GM23338 (cell line): ENCODE data around the gene ALDH16A1. TPM values are rescaled to one million over a fixed set of nuclear protein-coding genes. Genes with fewer than 3 reads are reported as not detected.

Experiments used
- ATAC-seq: fragments of 200-7000 bp; cut with Tn5 transposase; 3 replicates; pipeline ENCODE4 v1.9.1; 2020
- DNase-seq: peaks from one replicate; pipeline ENCODE4 v3.0.0-alpha.2; 2015; ENCODE audit warnings: low spot score
- H2AFZ ChIP-seq: fragments of 200-600 bp; sonication (generic); 2 replicates; pipeline ENCODE4 v1.8.0; 2016; ENCODE audit warnings: antibody characterized with exemption, mild to moderate bottlenecking, moderate library complexity
- H3F3A ChIP-seq: fragments of 200-600 bp; sonication (generic); replicated peaks from 2 replicates; pipeline ENCODE4 v1.8.0; 2017; ENCODE audit warnings: antibody characterized with exemption, mixed run types, low read depth
- H3K27ac ChIP-seq: fragments of 200-600 bp; sonication (generic); 2 replicates; pipeline ENCODE4 v1.6.1; 2016; ENCODE audit warnings: low read depth
- H3K27me3 ChIP-seq: fragments of 200-600 bp; sonication (generic); 2 replicates; pipeline ENCODE4 v1.8.0; 2016; ENCODE audit warnings: mild to moderate bottlenecking, mixed run types, moderate library complexity; ENCODE audit not compliant: insufficient read depth
- H3K36me3 ChIP-seq: fragments of 200-600 bp; sonication (generic); 2 replicates; pipeline ENCODE4 v1.8.0; 2016; ENCODE audit warnings: mild to moderate bottlenecking; ENCODE audit not compliant: insufficient read depth
- H3K4me1 ChIP-seq: fragments of 200-600 bp; sonication (generic); 2 replicates; pipeline ENCODE4 v1.8.0; 2016; ENCODE audit warnings: mild to moderate bottlenecking, moderate library complexity; ENCODE audit not compliant: insufficient read depth
- H3K4me2 ChIP-seq: fragments of 200-600 bp; sonication (generic); 2 replicates; pipeline ENCODE4 v1.7.1; 2017; ENCODE audit warnings: mixed run types
- H3K4me3 ChIP-seq: fragments of 200-600 bp; sonication (generic); 2 replicates; pipeline ENCODE4 v1.6.1; 2016; ENCODE audit warnings: mixed run types
- H3K79me2 ChIP-seq: fragments of 200-600 bp; sonication (generic); replicated peaks from 2 replicates; pipeline ENCODE4 v1.8.0; 2017; ENCODE audit warnings: mild to moderate bottlenecking; ENCODE audit not compliant: insufficient read depth
- H3K9me2 ChIP-seq: fragments of 200-600 bp; sonication (generic); 2 replicates; pipeline ENCODE4 v1.8.0; 2017; ENCODE audit not compliant: insufficient read depth
- H4K20me1 ChIP-seq: fragments of 200-600 bp; sonication (generic); replicated peaks from 2 replicates; pipeline ENCODE4 v1.8.0; 2017; ENCODE audit warnings: mild to moderate bottlenecking; ENCODE audit not compliant: insufficient read depth
- H3K27ac Mint-ChIP-seq: 2 replicates; pipeline ENCODE4 v1.8.0; 2020; ENCODE audit warnings: inconsistent platforms, mild to moderate bottlenecking, moderate library complexity, mixed read lengths
- H3K27me3 Mint-ChIP-seq: 3 replicates; pipeline ENCODE4 v1.8.0; 2022; ENCODE audit warnings: low read depth, mild to moderate bottlenecking, moderate library complexity, mixed read lengths, inconsistent platforms; ENCODE audit not compliant: insufficient read depth, poor library complexity
- H3K36me3 Mint-ChIP-seq: 3 replicates; pipeline ENCODE4 v1.8.0; 2021; ENCODE audit warnings: low read depth, mild to moderate bottlenecking, inconsistent platforms, moderate library complexity, mixed read lengths
- H3K4me1 Mint-ChIP-seq: 3 replicates; pipeline ENCODE4 v1.8.0; 2020; ENCODE audit warnings: mild to moderate bottlenecking, inconsistent platforms, mixed read lengths
- H3K4me3 Mint-ChIP-seq: 3 replicates; pipeline ENCODE4 v1.8.0; 2021; ENCODE audit warnings: moderate library complexity, mild to moderate bottlenecking, inconsistent platforms, mixed read lengths
- H3K9me3 Mint-ChIP-seq: 3 replicates; pipeline ENCODE4 v1.8.0; 2020; ENCODE audit warnings: moderate library complexity, mild to moderate bottlenecking, inconsistent platforms, mixed read lengths
- CREB1 ChIP-seq: fragments of 250-450 bp; sonication (Bioruptor Pico); IDR thresholded peaks from 2 replicates; pipeline ENCODE4 v1.5.0; 2020; ENCODE audit warnings: low read depth, mild to moderate bottlenecking, moderate library complexity
- CTCF ChIP-seq, 2 experiments: fragments of 200-600 bp in 1 of 2; sonication (generic) in 1 of 2; conservative IDR thresholded peaks; 2 replicates each; pipeline versions ENCODE4 v1.5.1 to v1.6.1; 2016 to 2017; ENCODE audit warnings: antibody characterized with exemption in 2 of 2, low read depth in 2 of 2, mild to moderate bottlenecking in 2 of 2, moderate library complexity in 1 of 2
- ETS1 ChIP-seq: IDR thresholded peaks from 2 replicates; pipeline ENCODE4 v1.6.1; 2016; ENCODE audit warnings: antibody characterized with exemption
- EZH2 ChIP-seq: fragments of 200-600 bp; sonication (generic); IDR thresholded peaks from one replicate; pipeline ENCODE4 v1.8.0; 2017; ENCODE audit warnings: antibody characterized with exemption, mild to moderate bottlenecking, low read depth; ENCODE audit not compliant: unreplicated experiment
- EZH2phosphoT487 ChIP-seq: fragments of 200-600 bp; sonication (generic); IDR thresholded peaks from one replicate; pipeline ENCODE4 v1.8.1; 2018; ENCODE audit warnings: antibody characterized with exemption; ENCODE audit not compliant: unreplicated experiment
- NANOG ChIP-seq: IDR thresholded peaks from 2 replicates; pipeline ENCODE4 v1.6.1; 2016; ENCODE audit warnings: antibody characterized with exemption, borderline replicate concordance
- POLR2AphosphoS5 ChIP-seq: IDR thresholded peaks from 2 replicates; pipeline ENCODE4 v1.6.1; 2016; ENCODE audit warnings: antibody characterized with exemption, low read depth
- REST ChIP-seq: IDR thresholded peaks from one replicate; pipeline ENCODE4 v1.6.1; 2018; ENCODE audit warnings: antibody characterized with exemption; ENCODE audit not compliant: unreplicated experiment
- ZNF114 ChIP-seq: fragments of 250-450 bp; sonication (Bioruptor Pico); IDR thresholded peaks from 2 replicates; pipeline ENCODE4 v1.5.0; 2020; ENCODE audit warnings: mild to moderate bottlenecking, moderate library complexity
- ZNF331 ChIP-seq: fragments of 250-450 bp; sonication (Bioruptor Pico); IDR thresholded peaks from 2 replicates; pipeline ENCODE4 v1.5.0; 2020; ENCODE audit warnings: low read depth, mild to moderate bottlenecking, moderate library complexity
- ZNF462 ChIP-seq: fragments of 250-450 bp; sonication (Bioruptor Pico); IDR thresholded peaks from 2 replicates; pipeline ENCODE4 v1.5.0; 2020; ENCODE audit warnings: mild to moderate bottlenecking, moderate library complexity
- polyA plus RNA-seq: library from polyadenylated mRNA; unstranded; fragments of >200 nt; fragmentation: Nextera tagmentation; extraction: Ambion mirVana; gene quantifications from 2 replicates; pipeline ENCODE4 v1.2.1, GENCODE V29; 2016
- total RNA-seq: library from RNA; depleted of rRNA; stranded (reverse); fragments of >200 nt; shearing (Covaris generic); gene quantifications from 2 replicates; pipeline ENCODE4 v1.2.3, GENCODE V29; 2014

ALDH16A1 gene
- total and polyA plus RNA-seq, 2 experiments from 2014 or later: 16.8 to 57.3 TPM

GRCh38 chr19:49423985-49424303 lies 29.1 kb upstream of the ALDH16A1 start (continued):
- TF ChIP-seq ZNF462 (CRISPR knock-in tag) (no peak), CTCF (conservative IDR thresholded peaks at IDR 0.05; ENCODE audit: low read depth in 2 of 2) (no peak), POLR2AphosphoS5 (no peak), EZH2phosphoT487 (no peak), ETS1 (no peak)

GRCh38 chr19:49425178-49425577 lies 27.8 kb upstream of the ALDH16A1 start, which contains the start of gene GFY:
GFY (plus strand) TSS chr19:49425388; CDS start chr19:49426431, 1,043 bp downstream.
- Histone ChIP-seq H3K4me1 (peaks cover 50% of the 10 kb centered on the region), H3K4me3 (peak within 1 kb of the TSS; percentile 48), H3K4me2 (peak within 1 kb of the TSS; percentile 64), H2AFZ (no peak within 1 kb of the TSS), H3K9me2 (no peaks in the 10 kb centered on the region), H3K36me3 (no peaks in the 10 kb centered on the region), H4K20me1 (peaks cover 4% of the 10 kb centered on the region; the same call in 1 of the 2 replicates), H3F3A (peaks cover 43% of the 10 kb centered on the region), H3K79me2 (no peaks in the 10 kb centered on the region), H3K27me3 (peaks cover 79% of the 10 kb centered on the region), H3K27ac (no peak within 1 kb of the TSS)
- Mint-ChIP-seq H3K27me3 (peaks cover 79% of the 10 kb centered on the region), H3K4me3 (peak within 1 kb of the TSS; percentile 60), H3K9me3 (peaks cover 3% of the 10 kb centered on the region), H3K4me1 (peaks cover 66% of the 10 kb centered on the region), H3K36me3 (no peaks in the 10 kb centered on the region; the same call in 2 of the 3 replicates), H3K27ac (no peak within 1 kb of the TSS)
- DNase-seq: no peak
- ATAC-seq: no peak
- no peak for TF ChIP-seq CREB1 (CRISPR knock-in tag)
- no peak for TF ChIP-seq NANOG
- no peak for TF ChIP-seq REST
- no peak for TF ChIP-seq EZH2
- no peak for TF ChIP-seq ZNF114
- no peak for TF ChIP-seq POLR2AphosphoS5
- no peak for TF ChIP-seq ZNF331 (CRISPR knock-in tag)
